Progenitor cell of endocrine pancreas (in vitro differentiated cells): Measurements from ENCODE around the gene ESYT2. TPM values are rescaled to one million over a fixed set of nuclear protein-coding genes. Genes with fewer than 3 reads are reported as not detected.

Experiments used
- DNase-seq: peaks from one replicate; pipeline ENCODE4 v3.0.0; 2021; ENCODE audit warnings: low spot score; ENCODE audit not compliant: unreplicated experiment
- H3K27ac Mint-ChIP-seq: 2 replicates; pipeline ENCODE4 v1.8.0; 2021; ENCODE audit warnings: mild to moderate bottlenecking, moderate library complexity, mixed read lengths
- H3K27me3 Mint-ChIP-seq: 2 replicates; pipeline ENCODE4 v1.8.0; 2021; ENCODE audit warnings: mixed read lengths
- H3K36me3 Mint-ChIP-seq: 2 replicates; pipeline ENCODE4 v1.8.0; 2022; ENCODE audit warnings: mixed read lengths; ENCODE audit not compliant: insufficient read depth
- H3K4me1 Mint-ChIP-seq: 2 replicates; pipeline ENCODE4 v1.8.0; 2021; ENCODE audit warnings: low read depth, mixed read lengths
- H3K4me3 Mint-ChIP-seq: 2 replicates; pipeline ENCODE4 v1.8.0; 2021; ENCODE audit warnings: low read depth, mild to moderate bottlenecking, moderate library complexity, mixed read lengths
- H3K9me3 Mint-ChIP-seq: 2 replicates; pipeline ENCODE4 v1.8.0; 2021; ENCODE audit warnings: low read depth, mixed read lengths
- total RNA-seq: library from RNA; stranded (reverse); gene quantifications from 2 replicates; pipeline ENCODE4 v1.2.1, GENCODE V29; 2021
- TF ChIP-seq, protein P1 (sequence below): fragments of 200-600 bp; sonication (generic); IDR thresholded peaks from one replicate; pipeline ENCODE4 v1.5.0; 2021; ENCODE audit warnings: antibody characterized with exemption, mild to moderate bottlenecking; ENCODE audit not compliant: unreplicated experiment

Gene ESYT2
- total RNA-seq, 1 donor from 2014 or later, result 29.4 TPM

DNA sequence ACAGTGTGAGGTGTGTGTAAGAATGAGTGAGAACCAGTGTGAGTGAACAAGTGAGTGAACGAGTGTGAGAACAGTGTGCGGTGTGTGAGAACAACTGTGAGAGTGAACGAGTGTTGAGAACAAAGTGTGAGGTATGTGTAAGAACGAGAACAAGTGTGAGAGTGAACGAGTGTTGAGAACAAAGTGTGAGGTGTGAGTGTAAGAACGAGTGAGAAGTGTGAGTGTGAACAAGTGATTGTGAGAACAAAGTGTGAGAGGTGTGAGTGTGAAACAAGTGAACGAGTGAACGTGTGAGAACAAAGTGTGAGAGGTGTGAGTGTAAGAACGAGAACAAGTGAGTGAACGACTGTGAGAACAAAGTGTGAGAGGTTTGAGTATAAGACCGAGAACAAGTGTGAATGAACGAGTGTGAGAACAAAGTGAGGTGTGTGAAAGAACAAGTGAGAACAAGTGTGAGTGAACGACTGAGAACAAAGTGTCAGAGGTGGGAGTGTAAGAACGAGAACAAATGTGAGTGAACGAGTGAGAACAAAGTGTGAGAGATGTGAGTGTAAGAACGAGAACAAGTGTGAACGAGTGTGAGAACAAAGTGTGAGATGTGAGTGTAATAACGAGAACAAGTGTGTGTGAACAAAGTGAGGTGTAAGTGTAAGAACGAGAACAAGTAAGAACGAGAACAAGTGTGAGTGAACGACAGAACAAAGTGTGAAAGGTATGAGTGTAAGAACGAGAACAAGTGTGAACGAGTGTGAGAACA, 47.9 kb downstream of the ESYT2 start:
- Mint-ChIP-seq H3K4me1 (peaks cover 4% of the 10 kb centered on the region), H3K9me3 (no peaks in the 10 kb centered on the region), H3K27ac (no peak overlapping the region), H3K36me3 (peaks cover 4% of the 10 kb centered on the region), H3K4me3 (no peak overlapping the region), H3K27me3 (no peaks in the 10 kb centered on the region)
- DNase-seq, result no peak
- TF ChIP-seq, protein P1, sequence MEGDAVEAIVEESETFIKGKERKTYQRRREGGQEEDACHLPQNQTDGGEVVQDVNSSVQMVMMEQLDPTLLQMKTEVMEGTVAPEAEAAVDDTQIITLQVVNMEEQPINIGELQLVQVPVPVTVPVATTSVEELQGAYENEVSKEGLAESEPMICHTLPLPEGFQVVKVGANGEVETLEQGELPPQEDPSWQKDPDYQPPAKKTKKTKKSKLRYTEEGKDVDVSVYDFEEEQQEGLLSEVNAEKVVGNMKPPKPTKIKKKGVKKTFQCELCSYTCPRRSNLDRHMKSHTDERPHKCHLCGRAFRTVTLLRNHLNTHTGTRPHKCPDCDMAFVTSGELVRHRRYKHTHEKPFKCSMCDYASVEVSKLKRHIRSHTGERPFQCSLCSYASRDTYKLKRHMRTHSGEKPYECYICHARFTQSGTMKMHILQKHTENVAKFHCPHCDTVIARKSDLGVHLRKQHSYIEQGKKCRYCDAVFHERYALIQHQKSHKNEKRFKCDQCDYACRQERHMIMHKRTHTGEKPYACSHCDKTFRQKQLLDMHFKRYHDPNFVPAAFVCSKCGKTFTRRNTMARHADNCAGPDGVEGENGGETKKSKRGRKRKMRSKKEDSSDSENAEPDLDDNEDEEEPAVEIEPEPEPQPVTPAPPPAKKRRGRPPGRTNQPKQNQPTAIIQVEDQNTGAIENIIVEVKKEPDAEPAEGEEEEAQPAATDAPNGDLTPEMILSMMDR, result no peak

DNA sequence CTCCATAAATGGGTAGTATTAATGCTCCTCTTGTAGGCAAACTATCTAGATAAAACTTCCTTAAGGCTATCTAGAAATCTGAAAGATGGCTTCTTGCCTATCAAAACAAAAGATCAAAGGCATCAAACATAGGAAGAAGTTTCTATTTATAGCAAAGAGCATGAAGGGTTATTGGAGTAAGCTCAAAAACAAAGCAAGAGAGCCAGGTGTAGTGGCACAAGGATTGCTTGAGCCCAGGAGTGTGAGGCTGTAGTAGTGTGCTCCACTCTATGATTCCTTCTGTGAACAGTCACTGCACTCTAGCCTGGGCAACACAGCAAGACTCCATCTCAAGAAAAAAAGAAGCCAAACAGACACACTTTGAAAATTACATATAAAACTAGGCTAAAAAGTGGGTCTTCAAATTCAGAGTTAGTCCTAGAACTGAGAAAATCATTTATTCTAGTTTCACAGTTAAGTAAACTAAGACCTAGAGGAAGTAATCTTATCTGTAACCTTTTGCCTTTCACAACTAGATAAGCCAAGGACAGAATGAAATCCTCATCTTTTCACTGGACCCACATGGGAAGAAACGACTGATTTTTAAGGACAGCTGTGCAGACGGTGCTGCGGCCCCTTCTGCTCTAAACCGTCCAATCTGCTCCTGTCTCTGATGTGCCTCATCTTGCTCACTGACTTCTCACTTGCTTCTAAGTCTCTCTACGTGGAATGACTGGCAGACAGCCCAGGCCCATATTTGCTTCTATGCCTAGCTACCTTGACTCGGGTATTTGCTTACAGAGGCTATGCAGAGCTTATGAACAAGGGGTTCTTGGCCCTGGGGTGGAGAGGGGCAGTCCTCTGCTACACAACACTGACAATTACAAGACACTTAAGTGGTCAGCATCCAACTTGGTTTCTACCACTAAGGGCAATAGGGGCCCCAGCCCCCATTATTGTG, 50.0 kb downstream of the ESYT2 start:
- peak overlapping the region; percentile 12 for H3K27ac Mint-ChIP-seq
- H3K4me3 Mint-ChIP-seq, result no peak overlapping the region
- H3K9me3 Mint-ChIP-seq, result no peaks in the 10 kb centered on the region

DNA sequence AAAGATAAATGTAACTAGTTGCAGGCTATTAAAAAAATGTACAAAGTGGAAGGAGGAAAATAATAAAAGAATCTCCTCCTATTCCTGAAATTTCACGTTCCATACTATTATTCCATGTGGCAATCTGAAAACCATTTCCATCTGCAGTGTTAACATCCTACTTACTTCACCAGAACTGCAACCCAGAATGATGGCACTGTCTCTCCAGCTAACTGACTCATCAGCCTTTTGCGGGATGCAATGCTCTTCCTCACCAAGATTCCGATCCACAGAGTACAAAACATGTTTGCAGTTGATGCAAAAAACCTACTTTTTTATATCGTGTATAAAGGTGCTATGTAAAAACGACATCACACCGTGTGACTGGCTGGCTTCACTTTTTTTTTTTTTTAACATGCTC, 50.8 kb downstream of the ESYT2 start:
- Mint-ChIP-seq H3K9me3 (no peaks in the 10 kb centered on the region), H3K27ac (no peak overlapping the region), H3K27me3 (no peaks in the 10 kb centered on the region)

More for the DNA sequence above, 50.0 kb downstream of the ESYT2 start:
- Mint-ChIP-seq H3K27me3 (no peaks in the 10 kb centered on the region), H3K4me1 (peaks cover 4% of the 10 kb centered on the region), H3K36me3 (peaks cover 5% of the 10 kb centered on the region)
- no peak for DNase-seq
- TF ChIP-seq, protein P1, result no peak

DNA sequence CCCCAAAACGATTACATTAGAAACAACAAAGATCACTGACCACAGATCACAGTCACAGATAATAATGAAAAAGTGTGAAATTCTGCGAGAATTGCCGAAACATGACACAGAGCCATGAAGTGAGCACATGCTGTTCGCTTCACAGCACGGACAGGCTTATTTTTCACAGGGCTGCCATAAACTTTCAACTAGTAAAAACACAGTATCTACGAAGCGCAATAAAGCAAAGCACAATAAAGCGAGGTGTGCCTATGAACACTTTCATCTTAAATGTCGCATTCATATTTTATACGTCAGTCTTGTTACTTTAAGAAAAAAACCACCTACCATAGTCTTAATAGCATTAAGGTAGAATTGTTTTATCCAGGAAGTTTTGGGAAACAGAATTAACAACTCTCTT, 51.5 kb downstream of the ESYT2 start:
- TF ChIP-seq, protein P1, result no peak
- H3K9me3 Mint-ChIP-seq, result no peaks in the 10 kb centered on the region
- no peak overlapping the region for H3K27ac Mint-ChIP-seq
- H3K36me3 Mint-ChIP-seq, result peaks cover 9% of the 10 kb centered on the region
- DNase-seq, result no peak
- no peak overlapping the region for H3K4me3 Mint-ChIP-seq
- peaks cover 4% of the 10 kb centered on the region for H3K4me1 Mint-ChIP-seq
- no peaks in the 10 kb centered on the region for H3K27me3 Mint-ChIP-seq

More for the DNA sequence above, 50.8 kb downstream of the ESYT2 start:
- Mint-ChIP-seq H3K4me1 (peaks cover 4% of the 10 kb centered on the region), H3K36me3 (peaks cover 5% of the 10 kb centered on the region), H3K4me3 (no peak overlapping the region)
- TF ChIP-seq, protein P1, result no peak
- no peak for DNase-seq

DNA sequence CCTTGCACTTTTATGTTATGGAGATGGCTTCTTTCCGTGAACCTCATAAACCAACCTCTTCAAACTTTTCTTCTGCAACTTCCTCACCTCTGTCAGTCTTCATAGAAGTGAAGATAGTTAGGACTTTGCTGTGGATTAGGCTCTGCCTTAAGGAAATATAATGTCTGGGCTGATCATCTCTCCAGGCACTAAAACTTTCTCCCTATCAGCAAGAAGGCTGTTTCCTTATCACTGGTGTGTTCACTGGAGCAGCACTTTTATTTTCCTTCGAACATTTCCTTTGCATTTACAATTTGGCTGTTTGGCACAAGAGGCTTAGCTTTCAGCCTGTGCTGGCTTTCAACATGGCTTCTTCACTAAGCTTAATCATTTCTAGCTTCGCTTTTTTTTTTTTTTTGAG, 52.8 kb downstream of the ESYT2 start:
- no peak for DNase-seq
- TF ChIP-seq, protein P1, result no peak
- H3K27me3 Mint-ChIP-seq, result no peaks in the 10 kb centered on the region

More for the DNA sequence above, 52.8 kb downstream of the ESYT2 start:
- Mint-ChIP-seq H3K36me3 (peaks cover 11% of the 10 kb centered on the region), H3K4me1 (peaks cover 4% of the 10 kb centered on the region), H3K27ac (no peak overlapping the region), H3K9me3 (no peaks in the 10 kb centered on the region), H3K4me3 (no peak overlapping the region)
